Osteoblast (primary cell): Measurements from ENCODE around the gene KCNK17. TPM values are rescaled to one million over a fixed set of nuclear protein-coding genes. Genes with fewer than 3 reads are reported as not detected.
A peak's percentile ranks its signal among the peaks of the same experiment; 100 is the strongest.

Experiments used
- DNase-seq: peaks from one replicate; pipeline ENCODE4 v3.0.0; 2011; ENCODE audit warnings: low spot score, mixed read lengths; ENCODE audit not compliant: insufficient read length; ENCODE audit errors: missing footprints
- H2AFZ ChIP-seq: 2 replicates; pipeline ENCODE4 v1.6.0; 2011; ENCODE audit warnings: mild to moderate bottlenecking, low read length
- H3K27ac ChIP-seq: 2 replicates; pipeline ENCODE4 v1.5.1; 2011; ENCODE audit warnings: mild to moderate bottlenecking, low read depth, low read length, moderate library complexity
- H3K27me3 ChIP-seq: 2 replicates; pipeline ENCODE4 v1.6.0; 2012; ENCODE audit warnings: mild to moderate bottlenecking, control low read depth, inconsistent platforms, low read length, moderate library complexity; ENCODE audit not compliant: insufficient read depth
- H3K36me3 ChIP-seq: 2 replicates; pipeline ENCODE4 v1.5.1; 2011; ENCODE audit warnings: mild to moderate bottlenecking, low read length, control low read depth, moderate library complexity; ENCODE audit not compliant: insufficient read depth
- H3K4me1 ChIP-seq: 2 replicates; pipeline ENCODE4 v1.5.1; 2011; ENCODE audit warnings: mild to moderate bottlenecking, low read length, control low read depth, moderate library complexity; ENCODE audit not compliant: insufficient read depth
- H3K4me2 ChIP-seq: 2 replicates; pipeline ENCODE4 v1.6.0; 2011; ENCODE audit warnings: mild to moderate bottlenecking, low read length; ENCODE audit not compliant: insufficient read depth
- H3K4me3 ChIP-seq: fragments of 200-600 bp; sonication (generic); 3 replicates; pipeline ENCODE4 v1.5.1; 2012; ENCODE audit warnings: mild to moderate bottlenecking, low read length, inconsistent platforms; ENCODE audit not compliant: insufficient read depth
- H3K79me2 ChIP-seq: 2 replicates; pipeline ENCODE4 v1.6.0; 2012; ENCODE audit warnings: mild to moderate bottlenecking, low read length, control low read depth, inconsistent platforms; ENCODE audit not compliant: insufficient read depth
- H3K9me3 ChIP-seq: 2 replicates; pipeline ENCODE4 v1.5.1; 2011; ENCODE audit warnings: low read depth, low read length, control low read depth
- H4K20me1 ChIP-seq: 2 replicates; pipeline ENCODE4 v1.6.0; 2012; ENCODE audit warnings: mild to moderate bottlenecking, low read length, control low read depth; ENCODE audit not compliant: insufficient read depth
- CTCF ChIP-seq: IDR thresholded peaks from 2 replicates; pipeline ENCODE4 v1.5.1; 2011; ENCODE audit warnings: mild to moderate bottlenecking, low read depth, low read length, moderate library complexity; ENCODE audit errors: extremely low read depth
- total RNA-seq: library from RNA; depleted of rRNA; stranded (reverse); fragments of >200 nt; gene quantifications from 2 replicates; pipeline ENCODE4 v1.2.3, GENCODE V29; 2012

The KCNK17 gene
- total RNA-seq, 1 donor = not detected

GRCh38 chr6:39343396-39343870 is 29.2 kb upstream of the KCNK17 start:
- H2AFZ ChIP-seq = no peak overlapping the region
- peaks cover 4% of the 10 kb centered on the region for H3K27me3 ChIP-seq
- no peaks in the 10 kb centered on the region for H3K4me1 ChIP-seq

GRCh38 chr6:39342692-39343395 is 28.6 kb upstream of the KCNK17 start:
- H3K4me2 ChIP-seq = no peak overlapping the region
- H3K27me3 ChIP-seq = peaks cover 7% of the 10 kb centered on the region
- TF ChIP-seq CTCF = no peak
- no peaks in the 10 kb centered on the region for H4K20me1 ChIP-seq
- H3K79me2 ChIP-seq = no peaks in the 10 kb centered on the region
- peak overlapping the region; percentile 35 for H2AFZ ChIP-seq
- no peaks in the 10 kb centered on the region for H3K36me3 ChIP-seq
- H3K27ac ChIP-seq = no peak overlapping the region
- peak; percentile 45 for DNase-seq
- no peaks in the 10 kb centered on the region for H3K4me1 ChIP-seq
- no peak overlapping the region for H3K4me3 ChIP-seq
- no peaks in the 10 kb centered on the region for H3K9me3 ChIP-seq

More at GRCh38 chr6:39343396-39343870, 29.2 kb upstream of the KCNK17 start:
- no peaks in the 10 kb centered on the region for H3K79me2 ChIP-seq
- no peaks in the 10 kb centered on the region for H3K36me3 ChIP-seq
- no peaks in the 10 kb centered on the region for H4K20me1 ChIP-seq
- no peak overlapping the region for H3K4me2 ChIP-seq
- peak; percentile 50 for DNase-seq
- no peak overlapping the region for H3K4me3 ChIP-seq
- H3K27ac ChIP-seq = no peak overlapping the region
- no peaks in the 10 kb centered on the region for H3K9me3 ChIP-seq
- no peak for TF ChIP-seq CTCF

GRCh38 chr6:39341937-39342336 is 27.7 kb upstream of the KCNK17 start:
- no peaks in the 10 kb centered on the region for H3K4me1 ChIP-seq
- no peak for TF ChIP-seq CTCF

GRCh38 chr6:39341352-39341751 is 27.1 kb upstream of the KCNK17 start:
- H3K4me3 ChIP-seq = no peak overlapping the region
- DNase-seq = no peak
- no peaks in the 10 kb centered on the region for H3K4me1 ChIP-seq
- H3K79me2 ChIP-seq = no peaks in the 10 kb centered on the region
- H3K27ac ChIP-seq = no peak overlapping the region
- no peaks in the 10 kb centered on the region for H4K20me1 ChIP-seq
- no peak overlapping the region for H2AFZ ChIP-seq
- no peak for TF ChIP-seq CTCF
- H3K27me3 ChIP-seq = peaks cover 7% of the 10 kb centered on the region
- H3K4me2 ChIP-seq = no peak overlapping the region
- H3K9me3 ChIP-seq = no peaks in the 10 kb centered on the region
- H3K36me3 ChIP-seq = no peaks in the 10 kb centered on the region

More at GRCh38 chr6:39341937-39342336, 27.7 kb upstream of the KCNK17 start:
- no peaks in the 10 kb centered on the region for H3K9me3 ChIP-seq
- H2AFZ ChIP-seq = no peak overlapping the region
- H3K27ac ChIP-seq = no peak overlapping the region
- peak; percentile 22 for DNase-seq
- H3K4me3 ChIP-seq = no peak overlapping the region
- no peak overlapping the region for H3K4me2 ChIP-seq
- H3K27me3 ChIP-seq = peaks cover 7% of the 10 kb centered on the region
- no peaks in the 10 kb centered on the region for H3K79me2 ChIP-seq
- no peaks in the 10 kb centered on the region for H3K36me3 ChIP-seq
- H4K20me1 ChIP-seq = no peaks in the 10 kb centered on the region
